HG03342 (cell line): ENCODE measurements around the gene TAS2R3.

ENCODE experiments used
- ATAC-seq: cut with Tn5 transposase; IDR thresholded peaks from one replicate; pipeline ENCODE4 v1.9.1; 2021; ENCODE audit warnings: mild to moderate bottlenecking, moderate library complexity; ENCODE audit not compliant: unreplicated experiment

The TAS2R3 gene

GRCh38 chr7:141785706-141786552 is 22.0 kb downstream of the TAS2R3 start:
- peak; percentile 86 for ATAC-seq

GRCh38 chr7:141788296-141788695 is 24.4 kb downstream of the TAS2R3 start:
- ATAC-seq, result no peak

- ATAC-seq, result no peak
Measured at GRCh38 chr7:141789917-141790316, 26.0 kb downstream of the TAS2R3 start, which contains the start of gene TAS2R5. Gene TAS2R5, plus strand, starts transcription at chr7:141790217. Its CDS starts 145 bp downstream, at chr7:141790362.

- no peak for ATAC-seq
Measured at GRCh38 chr7:141792526-141792925, 28.6 kb downstream of the TAS2R3 start.
